CD14-positive monocyte (primary cell): ENCODE data around the gene CEBPE. TPM values are rescaled to one million over a fixed set of nuclear protein-coding genes. Genes with fewer than 3 reads are reported as not detected.

ENCODE experiments used
- DNase-seq, 3 donors: peaks; one replicate each; pipeline ENCODE4 v3.0.0-alpha.2; 2011 to 2022
- H2AFZ ChIP-seq: 2 replicates; pipeline ENCODE4 v1.6.0; 2012; ENCODE audit warnings: mild to moderate bottlenecking, low read depth, low read length, inconsistent platforms; ENCODE audit not compliant: insufficient read depth, poor library complexity, severe bottlenecking
- H3K27ac ChIP-seq, 2 donors: 1 replicate in 1 of 2; 2 replicates in 1 of 2; pipeline ENCODE4 v1.5.1; 2012 to 2013; ENCODE audit warnings: low read length in 2 of 2, control low read depth in 1 of 2, inconsistent platforms in 1 of 2, low read depth in 1 of 2, mild to moderate bottlenecking in 1 of 2
- H3K27me3 ChIP-seq, 2 donors: one replicate each; pipeline versions ENCODE4 v1.6.0 to v1.6.1; 2011 to 2013; ENCODE audit warnings: low read length in 2 of 2; ENCODE audit not compliant: control insufficient read depth in 2 of 2, insufficient read depth in 2 of 2
- H3K36me3 ChIP-seq, 2 donors: replicated peaks in 1 of 2; 1 replicate in 1 of 2; 2 replicates in 1 of 2; pipeline versions ENCODE4 v1.5.1 to v1.6.1; 2012 to 2013; ENCODE audit warnings: low read length in 2 of 2, control low read depth in 1 of 2, inconsistent platforms in 1 of 2, mild to moderate bottlenecking in 1 of 2; ENCODE audit not compliant: insufficient read depth in 2 of 2, control insufficient read depth in 1 of 2
- H3K4me1 ChIP-seq, 2 donors: 1 replicate in 1 of 2; 2 replicates in 1 of 2; pipeline versions ENCODE4 v1.5.1 to v1.6.1; 2012 to 2013; ENCODE audit warnings: low read length in 2 of 2, control low read depth in 1 of 2, inconsistent platforms in 1 of 2, mild to moderate bottlenecking in 1 of 2, moderate library complexity in 1 of 2; ENCODE audit not compliant: insufficient read depth in 2 of 2, control insufficient read depth in 1 of 2
- H3K4me2 ChIP-seq: replicated peaks from 2 replicates; pipeline ENCODE3; 2012; ENCODE audit warnings: low read length, moderate library complexity, mild to moderate bottlenecking; ENCODE audit not compliant: poor library complexity, severe bottlenecking; ENCODE audit errors: extremely low read depth
- H3K4me3 ChIP-seq, 3 experiments: fragments of 200-600 bp in 1 of 3; sonication (generic) in 1 of 3; replicated peaks in 1 of 3; 1 replicate in 2 of 3; 2 replicates in 1 of 3; pipeline ENCODE4 v1.5.1; 2011 to 2013; ENCODE audit warnings: low read length in 3 of 3, mild to moderate bottlenecking in 3 of 3, control low read depth in 2 of 3, low read depth in 2 of 3, inconsistent platforms in 1 of 3, moderate library complexity in 1 of 3
- H3K79me2 ChIP-seq: 2 replicates; pipeline ENCODE4 v1.6.0; 2012; ENCODE audit warnings: mild to moderate bottlenecking, control low read depth, inconsistent platforms, low read length, moderate library complexity; ENCODE audit not compliant: insufficient read depth
- H3K9ac ChIP-seq: 2 replicates; pipeline ENCODE4 v1.6.0; 2017; ENCODE audit warnings: low read length, mild to moderate bottlenecking; ENCODE audit not compliant: insufficient read depth, poor library complexity, severe bottlenecking
- H3K9me3 ChIP-seq, 2 donors: replicated peaks in 1 of 2; 1 replicate in 1 of 2; 2 replicates in 1 of 2; pipeline versions ENCODE4 v1.5.1 to v1.6.1; 2012 to 2013; ENCODE audit warnings: low read length in 2 of 2, control low read depth in 1 of 2; ENCODE audit not compliant: control insufficient read depth in 1 of 2, insufficient read depth in 1 of 2
- H4K20me1 ChIP-seq: 2 replicates; pipeline ENCODE4 v1.6.0; 2012; ENCODE audit warnings: mild to moderate bottlenecking, low read length, control low read depth, moderate library complexity; ENCODE audit not compliant: insufficient read depth
- H3K27ac Mint-ChIP-seq, 7 donors: one replicate each; pipeline ENCODE4 v1.8.0; 2020; ENCODE audit warnings: mild to moderate bottlenecking in 7 of 7, mixed read lengths in 7 of 7, moderate library complexity in 6 of 7, inconsistent platforms in 2 of 7
- H3K27me3 Mint-ChIP-seq, 3 donors: one replicate each; pipeline ENCODE4 v1.8.0; 2021 to 2022; ENCODE audit warnings: low read depth in 3 of 3, mild to moderate bottlenecking in 3 of 3, mixed read lengths in 3 of 3, moderate library complexity in 3 of 3, inconsistent platforms in 1 of 3
- H3K36me3 Mint-ChIP-seq, 2 donors: one replicate each; pipeline ENCODE4 v1.8.0; 2020; ENCODE audit warnings: mixed read lengths in 2 of 2, inconsistent platforms in 1 of 2, mild to moderate bottlenecking in 1 of 2
- H3K4me1 Mint-ChIP-seq: one replicate; pipeline ENCODE4 v1.8.0; 2020; ENCODE audit warnings: mild to moderate bottlenecking, mixed read lengths
- H3K4me3 Mint-ChIP-seq, 2 donors: one replicate each; pipeline ENCODE4 v1.8.0; 2020; ENCODE audit warnings: mild to moderate bottlenecking in 2 of 2, mixed read lengths in 2 of 2, moderate library complexity in 1 of 2
- H3K9me3 Mint-ChIP-seq, 7 donors: one replicate each; pipeline ENCODE4 v1.8.0; 2020 to 2022; ENCODE audit warnings: mixed read lengths in 7 of 7, mild to moderate bottlenecking in 6 of 7, moderate library complexity in 6 of 7, inconsistent platforms in 2 of 7
- CTCF ChIP-seq: fragments of 200-600 bp; IDR thresholded peaks from one replicate; pipeline ENCODE4 v1.8.0; 2022; ENCODE audit warnings: antibody characterized with exemption, mild to moderate bottlenecking
- WGBS: methylation state at CpG from one replicate; pipeline ENCODE4 v1.1.5; 2013; ENCODE audit warnings: missing lambda C conversion rate; ENCODE audit not compliant: insufficient coverage; 5-methylcytosine and 5-hydroxymethylcytosine counted together
- intact Hi-C, 2 donors: fragments of 100-400 bp; cut with micrococcal nuclease; formaldehyde crosslinking; loops; one replicate each; pipeline versions ENCODE4 v1.15.0 to v1.15.1; 2023
- polyA plus RNA-seq, 3 donors: library from polyadenylated mRNA; depleted of rRNA in 1 of 3; unstranded in 2 of 3; stranded (reverse) in 1 of 3; fragments of 300-500 nt in 2 of 3; fragments of >200 nt in 1 of 3; fragmentation: Illumina TruSeq in 2 of 3; gene quantifications; 1 replicate in 2 of 3; 2 replicates in 1 of 3; pipeline ENCODE4 v1.2.3, GENCODE V29; 2012 to 2021

The CEBPE gene
- polyA plus RNA-seq, 3 donors = 0.73 to 1.5 (median 1.3) TPM

- Mint-ChIP-seq H3K36me3 (no peaks in the 10 kb centered on the region), H3K4me3 (no peak overlapping the region), H3K4me1 (peaks cover 32% of the 10 kb centered on the region), H3K27ac (peak overlapping the region in 1 of 7 donors; percentile 33), H3K9me3 (peaks cover 0 to 2% (median 0%) of the 10 kb centered on the region in 7 donors), H3K27me3 (peaks cover 0 to 2% (median 1%) of the 10 kb centered on the region in 3 donors)
- Histone ChIP-seq H4K20me1 (no peaks in the 10 kb centered on the region), H3K27ac (no peak overlapping the region), H3K4me3 (no peak overlapping the region), H3K9ac (no peak overlapping the region), H3K79me2 (no peaks in the 10 kb centered on the region), H3K36me3 (no peaks in the 10 kb centered on the region), H3K27me3 (no peaks in the 10 kb centered on the region), H3K4me2 (no peak overlapping the region), H3K4me1 (peaks cover 20 to 36% of the 10 kb centered on the region in 2 donors), H3K9me3 (no peaks in the 10 kb centered on the region), H2AFZ (no peak overlapping the region)
- no peak for TF ChIP-seq CTCF
- intact Hi-C loops = no loop called here
- WGBS = 0% methylated on average over 1 of the region's 3 CpGs
- no peak for DNase-seq
Measured at GRCh38 chr14:23130871-23131270, 11.8 kb upstream of the CEBPE start.

GRCh38 chr14:23129759-23130316, 10.8 kb upstream of the CEBPE start:
- Histone ChIP-seq H3K9ac (no peak overlapping the region), H3K27me3 (no peaks in the 10 kb centered on the region), H2AFZ (no peak overlapping the region), H3K9me3 (no peaks in the 10 kb centered on the region), H3K4me3 (no peak overlapping the region), H3K36me3 (no peaks in the 10 kb centered on the region), H3K27ac (no peak overlapping the region), H3K4me1 (peaks cover 20 to 36% of the 10 kb centered on the region in 2 donors), H4K20me1 (no peaks in the 10 kb centered on the region), H3K79me2 (no peaks in the 10 kb centered on the region), H3K4me2 (no peak overlapping the region)
- peaks cover 0 to 2% (median 0%) of the 10 kb centered on the region in 7 donors for H3K9me3 Mint-ChIP-seq
- H3K4me3 Mint-ChIP-seq = no peak overlapping the region
- intact Hi-C loops = no loop called here
- TF ChIP-seq CTCF = no peak
- DNase-seq = no peak
- no peaks in the 10 kb centered on the region for H3K36me3 Mint-ChIP-seq
- H3K27ac Mint-ChIP-seq = no peak overlapping the region
- peaks cover 0 to 2% (median 1%) of the 10 kb centered on the region in 3 donors for H3K27me3 Mint-ChIP-seq
- H3K4me1 Mint-ChIP-seq = peaks cover 34% of the 10 kb centered on the region
- WGBS = 96% methylated on average over 4 of the region's 7 CpGs
